Measurements from ENCODE around the gene PC. TPM values are rescaled to one million over a fixed set of nuclear protein-coding genes. Genes with fewer than 3 reads are reported as not detected.

Gene PC
- total RNA-seq, 1 experiment from 2014 or later: 39.1 TPM

- H3K36me3 ChIP-seq (ENCODE audit: insufficient read depth, low read length, poor library complexity, severe bottlenecking): no peaks in the 10 kb centered on the region
Measured at GRCh38 chr11:66967670-66968425, 9.7 kb upstream of the PC start.

DNA sequence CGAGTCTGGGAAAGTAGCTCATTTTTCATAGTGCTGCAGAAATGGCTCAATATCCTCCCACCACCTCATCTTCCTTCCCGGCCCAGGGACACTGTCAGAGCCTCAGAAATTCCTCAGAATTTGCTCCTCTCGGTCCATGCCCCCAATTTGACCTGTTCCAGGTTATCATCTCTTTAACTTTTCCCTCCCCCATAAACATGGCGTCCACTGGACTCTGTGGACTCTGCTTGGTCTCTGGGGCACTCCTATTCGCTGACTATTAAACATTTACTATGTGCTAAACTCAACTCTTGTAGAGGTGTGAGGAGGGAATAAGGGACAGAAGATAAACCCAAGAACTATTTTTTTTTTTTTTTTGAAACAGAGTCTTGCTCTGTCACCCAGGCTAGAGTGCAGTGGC lies 8.2 kb upstream of the PC start:
- BruUV-seq (replicated peaks): no TSS peak
- ChIA-PET POLR2A (ENCODE audit: low non-redundant PET) (no interaction called here), CTCF (interaction anchor here (0.5 kb wide), 1 partner anchor 135 kb away, joined by 12 read pairs; no protein-coding TSS in a partner anchor)
- H3K36me3 ChIP-seq (ENCODE audit: insufficient read depth, low read length, poor library complexity, severe bottlenecking): no peaks in the 10 kb centered on the region
- intact Hi-C loops (cut with micrococcal nuclease; ENCODE audit: unreplicated experiment): no loop called here
- no peak for DNase-seq (ENCODE audit: low spot score)
- H3K27ac ChIP-seq (ENCODE audit: low read depth, low read length, poor library complexity, severe bottlenecking): no peak overlapping the region
- TF ChIP-seq CTCF (conservative IDR thresholded peaks at IDR 0.05; ENCODE audit: low read depth, low read length) (no peak), EZH2 (IDR thresholded peaks at IDR 0.05; ENCODE audit: borderline replicate concordance, low read depth, low read length, poor library complexity, severe bottlenecking) (no peak)
- H3K27me3 ChIP-seq (replicated peaks; ENCODE audit: insufficient read depth, low read depth, low read length, poor library complexity): no peaks in the 10 kb centered on the region
- no peaks in the 10 kb centered on the region for H3K4me1 ChIP-seq (ENCODE audit: insufficient read depth, low read length, poor library complexity, severe bottlenecking)
- H3K9me3 ChIP-seq (ENCODE audit: low read depth, low read length, poor library complexity, severe bottlenecking): no peaks in the 10 kb centered on the region
- H3K4me3 ChIP-seq (ENCODE audit: low read depth, low read length, poor library complexity, severe bottlenecking): no peak overlapping the region

More at GRCh38 chr11:66967670-66968425, 9.7 kb upstream of the PC start:
- H3K9me3 ChIP-seq (ENCODE audit: low read depth, low read length, poor library complexity, severe bottlenecking): no peaks in the 10 kb centered on the region
- POLR2A ChIA-PET (ENCODE audit: low non-redundant PET): no interaction called here
- CTCF ChIA-PET: no interaction called here
- no TSS peak for BruUV-seq (replicated peaks)
- intact Hi-C loops (cut with micrococcal nuclease; ENCODE audit: unreplicated experiment): no loop called here
- no peak for TF ChIP-seq CTCF (conservative IDR thresholded peaks at IDR 0.05; ENCODE audit: low read depth, low read length)
- no peak for TF ChIP-seq EZH2 (IDR thresholded peaks at IDR 0.05; ENCODE audit: borderline replicate concordance, low read depth, low read length, poor library complexity, severe bottlenecking)
- no peak overlapping the region for H3K4me3 ChIP-seq (ENCODE audit: low read depth, low read length, poor library complexity, severe bottlenecking)
- no peaks in the 10 kb centered on the region for H3K27me3 ChIP-seq (replicated peaks; ENCODE audit: insufficient read depth, low read depth, low read length, poor library complexity)
- DNase-seq (ENCODE audit: low spot score): peak; percentile 60
- H3K4me1 ChIP-seq (ENCODE audit: insufficient read depth, low read length, poor library complexity, severe bottlenecking): no peaks in the 10 kb centered on the region
- no peak overlapping the region for H3K27ac ChIP-seq (ENCODE audit: low read depth, low read length, poor library complexity, severe bottlenecking)

DNA sequence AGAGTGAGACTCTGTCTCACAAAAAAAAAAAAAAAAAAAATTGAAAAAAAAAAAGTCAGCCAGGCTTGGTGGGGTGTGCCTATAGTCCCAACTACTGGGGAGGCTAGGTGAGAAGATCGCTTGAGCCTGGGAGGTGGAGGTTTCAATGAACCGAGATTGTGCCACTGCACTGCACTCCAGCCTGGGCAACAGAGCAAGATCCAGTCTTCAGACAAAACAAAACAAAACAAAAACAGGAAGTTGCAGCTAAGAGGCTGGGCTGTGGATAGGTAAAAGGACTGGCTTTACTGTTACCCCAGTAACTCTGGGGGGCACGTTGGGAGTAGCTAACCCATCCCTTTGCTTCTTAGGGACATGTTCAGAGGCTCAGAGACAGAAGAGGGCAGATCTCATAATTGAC lies 6.3 kb upstream of the PC start:
- no peak for TF ChIP-seq CTCF (conservative IDR thresholded peaks at IDR 0.05; ENCODE audit: low read depth, low read length)
- TF ChIP-seq EZH2 (IDR thresholded peaks at IDR 0.05; ENCODE audit: borderline replicate concordance, low read depth, low read length, poor library complexity, severe bottlenecking): no peak
- Histone ChIP-seq H3K4me3 (ENCODE audit: low read depth, low read length, poor library complexity, severe bottlenecking) (no peak overlapping the region), H3K27me3 (replicated peaks; ENCODE audit: insufficient read depth, low read depth, low read length, poor library complexity) (no peaks in the 10 kb centered on the region), H3K9me3 (ENCODE audit: low read depth, low read length, poor library complexity, severe bottlenecking) (no peaks in the 10 kb centered on the region), H3K27ac (ENCODE audit: low read depth, low read length, poor library complexity, severe bottlenecking) (no peak overlapping the region), H3K36me3 (ENCODE audit: insufficient read depth, low read length, poor library complexity, severe bottlenecking) (no peaks in the 10 kb centered on the region), H3K4me1 (ENCODE audit: insufficient read depth, low read length, poor library complexity, severe bottlenecking) (peaks cover 2% of the 10 kb centered on the region)
- CTCF ChIA-PET: no interaction called here
- DNase-seq (ENCODE audit: low spot score): no peak
- no TSS peak for BruUV-seq (replicated peaks)
- POLR2A ChIA-PET (ENCODE audit: low non-redundant PET): no interaction called here
- intact Hi-C loops (cut with micrococcal nuclease; ENCODE audit: unreplicated experiment): no loop called here

Measured in A673 (cell line).